ENCODE results near the gene ATP5F1C. TPM values are rescaled to one million over a fixed set of nuclear protein-coding genes. Genes with fewer than 3 reads are reported as not detected.

The ATP5F1C gene
- total RNA-seq, 4 donors from 2014 or later = 190 to 380 (median 339) TPM

DNA sequence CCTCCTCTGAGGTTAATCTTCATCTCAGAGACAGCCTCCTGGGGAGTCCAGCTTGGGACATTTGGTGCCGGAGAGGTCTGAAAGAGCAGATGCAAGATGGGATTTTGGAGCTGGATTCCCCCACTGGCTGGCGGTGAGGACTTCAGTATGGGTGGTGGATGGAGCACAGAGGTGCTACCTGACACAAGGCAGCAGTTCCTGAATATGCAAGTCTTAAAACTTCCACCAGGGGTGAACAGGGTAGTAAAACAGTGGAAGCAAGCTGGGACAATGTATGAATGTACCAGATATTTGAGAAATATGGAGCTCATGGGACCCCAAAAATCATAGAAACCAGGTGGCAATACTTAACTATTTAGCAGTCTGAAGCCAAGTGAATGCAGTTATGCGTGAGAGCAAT lies 25.5 kb downstream of the ATP5F1C start:
- Histone ChIP-seq H3K36me3 (peaks cover 0 to 7% (median 0%) of the 10 kb centered on the region in 3 donors), H3K4me3 (no peak overlapping the region), H3K9me3 (no peaks in the 10 kb centered on the region), H3K27me3 (peaks cover 0 to 14% (median 0%) of the 10 kb centered on the region in 4 donors), H3K4me1 (peaks cover 0 to 9% (median 4%) of the 10 kb centered on the region in 3 donors), H3K27ac (no peak overlapping the region)
- intact Hi-C loops (cut with DNase I) = no loop called here
- TF ChIP-seq, protein P1, sequence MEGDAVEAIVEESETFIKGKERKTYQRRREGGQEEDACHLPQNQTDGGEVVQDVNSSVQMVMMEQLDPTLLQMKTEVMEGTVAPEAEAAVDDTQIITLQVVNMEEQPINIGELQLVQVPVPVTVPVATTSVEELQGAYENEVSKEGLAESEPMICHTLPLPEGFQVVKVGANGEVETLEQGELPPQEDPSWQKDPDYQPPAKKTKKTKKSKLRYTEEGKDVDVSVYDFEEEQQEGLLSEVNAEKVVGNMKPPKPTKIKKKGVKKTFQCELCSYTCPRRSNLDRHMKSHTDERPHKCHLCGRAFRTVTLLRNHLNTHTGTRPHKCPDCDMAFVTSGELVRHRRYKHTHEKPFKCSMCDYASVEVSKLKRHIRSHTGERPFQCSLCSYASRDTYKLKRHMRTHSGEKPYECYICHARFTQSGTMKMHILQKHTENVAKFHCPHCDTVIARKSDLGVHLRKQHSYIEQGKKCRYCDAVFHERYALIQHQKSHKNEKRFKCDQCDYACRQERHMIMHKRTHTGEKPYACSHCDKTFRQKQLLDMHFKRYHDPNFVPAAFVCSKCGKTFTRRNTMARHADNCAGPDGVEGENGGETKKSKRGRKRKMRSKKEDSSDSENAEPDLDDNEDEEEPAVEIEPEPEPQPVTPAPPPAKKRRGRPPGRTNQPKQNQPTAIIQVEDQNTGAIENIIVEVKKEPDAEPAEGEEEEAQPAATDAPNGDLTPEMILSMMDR (IDR thresholded peaks at IDR 0.05) = no peak
- no peak for TF ChIP-seq POLR2A (IDR thresholded peaks at IDR 0.05)
- WGBS, 2 donors = 73 to 100% methylated on average over 1 to 3 of the region's 3 CpGs
- no peak for DNase-seq

DNA sequence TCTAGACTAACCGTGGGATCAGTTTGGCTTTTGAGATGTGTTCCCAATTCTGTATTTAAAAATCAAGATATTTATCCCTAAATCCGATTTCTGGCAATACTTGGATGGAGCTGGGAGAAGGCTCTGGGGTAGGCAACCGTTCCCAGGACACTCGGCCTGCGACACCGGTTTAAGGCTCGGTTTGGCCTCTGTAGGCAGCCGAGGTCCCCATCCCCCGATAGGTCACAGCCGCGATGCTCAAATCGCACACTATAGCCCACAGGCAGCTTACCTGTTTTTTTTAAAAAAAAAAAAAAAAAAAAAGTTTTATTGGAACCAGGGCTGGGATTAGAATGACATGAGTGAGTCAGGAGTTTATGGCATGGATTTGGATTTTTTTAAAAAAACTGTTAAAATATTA lies 29.6 kb downstream of the ATP5F1C start:
- TF ChIP-seq, protein P1 (IDR thresholded peaks at IDR 0.05) = no peak
- no peak for TF ChIP-seq POLR2A (IDR thresholded peaks at IDR 0.05)
- Histone ChIP-seq H3K27me3 (peaks cover 0 to 14% (median 0%) of the 10 kb centered on the region in 4 donors), H3K36me3 (no peaks in the 10 kb centered on the region), H3K27ac (peak overlapping the region in 1 of 4 donors; percentile 82), H3K9me3 (no peaks in the 10 kb centered on the region), H3K4me1 (peaks cover 8 to 33% (median 14%) of the 10 kb centered on the region in 3 donors), H3K4me3 (peak overlapping the region; percentile 81 to 100 (median 94))
- intact Hi-C loops (cut with DNase I) = no loop called here
- no peak for DNase-seq
- WGBS, 2 donors = 19 to 23% methylated on average over 5 to 12 of the region's 12 CpGs

- no peaks in the 10 kb centered on the region for H3K9me3 ChIP-seq
- no peak for TF ChIP-seq POLR2A (IDR thresholded peaks at IDR 0.05)
- TF ChIP-seq, protein P1 (IDR thresholded peaks at IDR 0.05) = no peak
- peaks cover 8 to 33% (median 14%) of the 10 kb centered on the region in 3 donors for H3K4me1 ChIP-seq
- intact Hi-C loops (cut with DNase I) = no loop called here
- peak overlapping the region; percentile 81 to 100 (median 94) for H3K4me3 ChIP-seq
- peaks cover 0 to 14% (median 0%) of the 10 kb centered on the region in 4 donors for H3K27me3 ChIP-seq
- H3K27ac ChIP-seq = peak overlapping the region; percentile 76 to 83 (median 82)
- H3K36me3 ChIP-seq = peaks cover 0 to 2% (median 0%) of the 10 kb centered on the region in 3 donors
- no peak for DNase-seq
- WGBS, 2 donors = 0% methylated on average over 7 to 8 of the region's 10 CpGs
Measured at GRCh38 chr10:7817984-7818294, 30.0 kb downstream of the ATP5F1C start.

GRCh38 chr10:7818295-7819120 lies 30.5 kb downstream of the ATP5F1C start, which contains the start of gene TAF3:
Gene TAF3, plus strand, starts transcription at chr10:7818505. Its CDS starts 205 bp downstream, at chr10:7818710.
- peak; percentile 18 for DNase-seq

More at GRCh38 chr10:7818295-7819120, 30.5 kb downstream of the ATP5F1C start, which contains the start of gene TAF3:
- Histone ChIP-seq H3K9me3 (no peaks in the 10 kb centered on the region), H3K4me3 (peak within 1 kb of the TSS; percentile 81 to 100 (median 94)), H3K36me3 (peaks cover 0 to 5% (median 0%) of the 10 kb centered on the region in 3 donors), H3K27me3 (peaks cover 0 to 14% (median 0%) of the 10 kb centered on the region in 4 donors), H3K4me1 (peaks cover 8 to 33% (median 14%) of the 10 kb centered on the region in 3 donors), H3K27ac (peak within 1 kb of the TSS; percentile 76 to 83 (median 82))
- intact Hi-C loops (cut with DNase I) = no loop called here
- TF ChIP-seq POLR2A (IDR thresholded peaks at IDR 0.05) = peak in 1 of 4 donors; percentile 69
- TF ChIP-seq, protein P1 (IDR thresholded peaks at IDR 0.05) = peak in 1 of 6 experiments; percentile 36
- 0% methylated on average over 18 to 19 of the region's 77 CpGs for WGBS, 2 donors
